H1 (cell line): ENCODE data around the gene SLC39A11. TPM values are rescaled to one million over a fixed set of nuclear protein-coding genes. Genes with fewer than 3 reads are reported as not detected.

ENCODE experiments used
- CTCF ChIA-PET: fragments of 300-600 bp; sonication (Branson Sonifier 250); formaldehyde crosslinking; loops from one replicate; lab custom pipeline; 2021; ENCODE audit not compliant: partially characterized antibody; lab: Charles Lee
- POLR2A ChIA-PET: fragments of 300-600 bp; sonication (Branson Sonifier 250); formaldehyde crosslinking; loops from one replicate; lab custom pipeline; 2021; ENCODE audit warnings: inconsistent platforms; ENCODE audit not compliant: partially characterized antibody; lab: Charles Lee
- DNase-seq, 2 experiments: peaks; one replicate each; pipeline versions ENCODE4 v3.0.0 to v3.0.0-alpha.2; 2010 to 2022; ENCODE audit warnings: low spot score in 2 of 2, low read depth in 1 of 2, mixed read lengths in 1 of 2
- FAIRE-seq: peaks from 2 replicates; lab custom pipeline; 2011; peaks lifted over from hg19 to GRCh38; lab: Jason Lieb, UNC
- H2AFZ ChIP-seq: 2 replicates; pipeline ENCODE4 v1.8.1; 2012; ENCODE audit warnings: low read length, inconsistent platforms
- H2AK5ac ChIP-seq: 2 replicates; pipeline ENCODE4 v1.6.1; 2013; ENCODE audit warnings: low read depth, low read length
- H2BK120ac ChIP-seq: replicated peaks from 2 replicates; pipeline ENCODE3; 2013; ENCODE audit warnings: low read depth, low read length, inconsistent platforms
- H2BK12ac ChIP-seq: 2 replicates; pipeline ENCODE4 v1.6.1; 2013; ENCODE audit warnings: low read depth, low read length
- H2BK15ac ChIP-seq: 2 replicates; pipeline ENCODE4 v1.6.1; 2013; ENCODE audit warnings: low read length
- H2BK20ac ChIP-seq: 2 replicates; pipeline ENCODE4 v1.6.1; 2013; ENCODE audit warnings: low read length
- H2BK5ac ChIP-seq: 2 replicates; pipeline ENCODE4 v1.6.1; 2013; ENCODE audit warnings: low read depth, low read length
- H3K14ac ChIP-seq: 2 replicates; pipeline ENCODE4 v1.6.1; 2013; ENCODE audit warnings: inconsistent platforms; ENCODE audit not compliant: insufficient read length
- H3K18ac ChIP-seq: 2 replicates; pipeline ENCODE4 v1.6.1; 2013; ENCODE audit warnings: low read length; ENCODE audit errors: extremely low read depth
- H3K23ac ChIP-seq: 2 replicates; pipeline ENCODE4 v1.6.1; 2013; ENCODE audit warnings: inconsistent platforms; ENCODE audit not compliant: insufficient read length
- H3K23me2 ChIP-seq: 2 replicates; pipeline ENCODE4 v1.6.1; 2013; ENCODE audit warnings: low read depth, low read length
- H3K27ac ChIP-seq: 2 replicates; pipeline ENCODE4 v1.6.1; 2011; ENCODE audit warnings: low read depth, low read length, inconsistent platforms
- H3K27me3 ChIP-seq, 4 experiments: replicated peaks in 1 of 4; 1 replicate in 1 of 4; 2 replicates in 3 of 4; pipeline versions ENCODE4 v1.6.1 to v1.8.1; 2011 to 2013; ENCODE audit warnings: low read length in 3 of 4, mild to moderate bottlenecking in 3 of 4, inconsistent platforms in 2 of 4, mixed read lengths in 2 of 4, moderate library complexity in 1 of 4; ENCODE audit not compliant: control insufficient read depth in 3 of 4, insufficient read depth in 3 of 4; ENCODE audit errors: extremely low read depth in 1 of 4
- H3K36me3 ChIP-seq, 4 experiments: 2 replicates each; pipeline versions ENCODE4 v1.6.1 to v1.8.1; 2011 to 2013; ENCODE audit warnings: mild to moderate bottlenecking in 4 of 4, low read length in 3 of 4, moderate library complexity in 2 of 4, control low read depth in 1 of 4, inconsistent platforms in 1 of 4; ENCODE audit not compliant: insufficient read depth in 4 of 4, control insufficient read depth in 2 of 4
- H3K4ac ChIP-seq: replicated peaks from 2 replicates; pipeline ENCODE3; 2013; ENCODE audit warnings: low read length, low read depth, mixed read lengths, inconsistent platforms; ENCODE audit not compliant: insufficient read length
- H3K4me1 ChIP-seq, 4 experiments: replicated peaks in 1 of 4; 1 replicate in 1 of 4; 2 replicates in 3 of 4; pipeline versions ENCODE4 v1.6.1 to v1.8.1; 2011 to 2013; ENCODE audit warnings: low read length in 3 of 4, inconsistent platforms in 2 of 4, mixed read lengths in 1 of 4; ENCODE audit not compliant: insufficient read depth in 4 of 4, control insufficient read depth in 3 of 4
- H3K4me2 ChIP-seq, 2 experiments: 2 replicates each; pipeline versions ENCODE4 v1.6.1 to v1.8.1; 2011 to 2013; ENCODE audit warnings: low read depth in 2 of 2, low read length in 2 of 2, control low read depth in 1 of 2, inconsistent platforms in 1 of 2, mild to moderate bottlenecking in 1 of 2; ENCODE audit not compliant: insufficient read depth in 1 of 2
- H3K4me3 ChIP-seq, 4 experiments: fragments of 200-600, 300-600 bp in 1 of 4; sonication (generic), shearing (Covaris generic), sonication (Bioruptor Twin) in 1 of 4; 2 replicates each; pipeline versions ENCODE4 v1.5.1 to v1.8.1; 2011 to 2016; ENCODE audit warnings: low read length in 4 of 4, low read depth in 3 of 4, control low read depth in 2 of 4, inconsistent platforms in 2 of 4, mild to moderate bottlenecking in 2 of 4, mixed read lengths in 1 of 4, moderate library complexity in 1 of 4; ENCODE audit not compliant: insufficient read depth in 2 of 4; ENCODE audit errors: extremely low read depth in 1 of 4
- H3K56ac ChIP-seq: replicated peaks from 2 replicates; pipeline ENCODE3; 2013; ENCODE audit warnings: low read depth, mild to moderate bottlenecking, mixed read lengths, low read length, inconsistent platforms; ENCODE audit not compliant: insufficient read length
- H3K79me1 ChIP-seq: 2 replicates; pipeline ENCODE4 v1.6.1; 2013; ENCODE audit warnings: low read depth, low read length, control low read depth
- H3K79me2 ChIP-seq, 2 experiments: 2 replicates each; pipeline versions ENCODE4 v1.6.1 to v1.8.1; 2012 to 2013; ENCODE audit warnings: low read length in 2 of 2, mild to moderate bottlenecking in 2 of 2, inconsistent platforms in 1 of 2; ENCODE audit not compliant: insufficient read depth in 2 of 2, control insufficient read depth in 1 of 2
- H3K9ac ChIP-seq, 4 experiments: replicated peaks in 1 of 4; 1 replicate in 1 of 4; 2 replicates in 3 of 4; pipeline versions ENCODE4 v1.6.1 to v1.8.1; 2011 to 2013; ENCODE audit warnings: low read depth in 3 of 4, low read length in 3 of 4, control low read depth in 2 of 4, mild to moderate bottlenecking in 2 of 4, moderate library complexity in 2 of 4, inconsistent platforms in 1 of 4; ENCODE audit errors: extremely low read depth in 1 of 4
- H3K9me3 ChIP-seq, 2 experiments: 2 replicates each; pipeline versions ENCODE4 v1.6.1 to v1.8.1; 2012 to 2013; ENCODE audit warnings: mild to moderate bottlenecking in 2 of 2, moderate library complexity in 2 of 2, control low read depth in 1 of 2, inconsistent platforms in 1 of 2, low read depth in 1 of 2, low read length in 1 of 2, mixed read lengths in 1 of 2; ENCODE audit not compliant: insufficient read depth in 2 of 2
- H4K20me1 ChIP-seq, 2 experiments: replicated peaks in 1 of 2; 2 replicates each; pipeline versions ENCODE3 to v1.8.1; 2011 to 2013; ENCODE audit warnings: inconsistent platforms in 2 of 2, low read length in 2 of 2, mild to moderate bottlenecking in 1 of 2; ENCODE audit not compliant: insufficient read depth in 2 of 2, control insufficient read depth in 1 of 2
- H4K5ac ChIP-seq: 2 replicates; pipeline ENCODE4 v1.6.1; 2013; ENCODE audit warnings: low read length, low read depth, mixed read lengths, inconsistent platforms; ENCODE audit not compliant: insufficient read length
- H4K8ac ChIP-seq: 2 replicates; pipeline ENCODE4 v1.8.0; 2013; ENCODE audit warnings: mild to moderate bottlenecking, moderate library complexity, low read length, inconsistent platforms; ENCODE audit not compliant: insufficient read depth; ENCODE audit errors: extremely low read depth
- H4K91ac ChIP-seq: replicated peaks from 2 replicates; pipeline ENCODE3; 2013; ENCODE audit warnings: low read length, mixed read lengths, inconsistent platforms; ENCODE audit not compliant: insufficient read length
- BRCA1 ChIP-seq: IDR thresholded peaks from 2 replicates; pipeline ENCODE4 v1.6.1; 2012; ENCODE audit warnings: low read depth, low read length, improper control_type of control experiment
- EZH2 ChIP-seq: fragments of 200-600 bp; sonication (generic); IDR thresholded peaks from 2 replicates; pipeline ENCODE4 v1.7.1; 2012; ENCODE audit warnings: low read depth, mild to moderate bottlenecking, moderate library complexity, low read length, inconsistent platforms; ENCODE audit not compliant: severe bottlenecking
- FOSL1 ChIP-seq: IDR thresholded peaks from 2 replicates; pipeline ENCODE4 v1.6.1; 2011; ENCODE audit warnings: mild to moderate bottlenecking, low read depth, low read length, moderate library complexity; ENCODE audit not compliant: insufficient read depth
- SP4 ChIP-seq: IDR thresholded peaks from 2 replicates; pipeline ENCODE4 v1.6.1; 2012; ENCODE audit warnings: low read length, inconsistent platforms
- WGBS, 2 experiments: shearing (Covaris generic) in 1 of 2; methylation state at CpG; one replicate each; pipeline versions ENCODE4 v1.1.6 to v1.1.7; 2013 to 2015; ENCODE audit warnings: low lambda C conversion rate in 2 of 2, mixed read lengths in 2 of 2, inconsistent platforms in 1 of 2, low coverage in 1 of 2, missing lambda C conversion rate in 1 of 2; ENCODE audit not compliant: insufficient replicate concordance in 2 of 2, insufficient coverage in 1 of 2, insufficient read length in 1 of 2; ENCODE audit errors: extremely low coverage in 1 of 2, missing lambda C conversion rate in 1 of 2; 5-methylcytosine and 5-hydroxymethylcytosine counted together
- polyA plus RNA-seq, 7 experiments: library from polyadenylated mRNA; depleted of rRNA in 3 of 7; stranded (reverse) in 5 of 7; unstranded in 2 of 7; fragments of >200 nt in 5 of 7; fragments of 200-250 nt in 2 of 7; gene quantifications; 1 replicate in 5 of 7; 2 replicates in 1 of 7; 4 replicates in 1 of 7; pipeline versions ENCODE4 v1.2.1 to v1.2.3, GENCODE V29; 2011 to 2013; ENCODE audit warnings: missing spikeins in 2 of 7, mixed read lengths in 2 of 7
- total RNA-seq: library from RNA; stranded (reverse); fragmentation: NEBNext Ultra II Directional; extraction: Animal tissue kit (Norgen Biotek cat#: 25700); gene quantifications from 2 replicates; pipeline ENCODE4 v1.2.1, GENCODE V29; 2021

SLC39A11 gene
- total and polyA plus RNA-seq, 2 of the 8 experiments (the other 6 are each of a cell fraction or from before 2014, with no cell fraction given): 12.2 to 19.6 TPM

- Histone ChIP-seq H3K14ac (no peak overlapping the region), H2BK20ac (no peak overlapping the region), H2AFZ (no peak overlapping the region), H3K27ac (no peak overlapping the region), H3K4me2 (no peak overlapping the region), H3K18ac (no peak overlapping the region), H4K5ac (no peak overlapping the region), H3K4me3 (no peak overlapping the region), H3K36me3 (no peaks in the 10 kb centered on the region), H3K79me2 (no peaks in the 10 kb centered on the region), H3K23me2 (no peaks in the 10 kb centered on the region), H4K8ac (no peak overlapping the region), H4K91ac (no peak overlapping the region), H3K4me1 (no peaks in the 10 kb centered on the region), H3K9me3 (no peaks in the 10 kb centered on the region), H3K79me1 (no peaks in the 10 kb centered on the region), H2BK5ac (no peak overlapping the region), H2BK12ac (no peak overlapping the region), H3K56ac (no peak overlapping the region), H2BK120ac (no peak overlapping the region), H3K27me3 (no peaks in the 10 kb centered on the region), H3K23ac (no peak overlapping the region), H2BK15ac (no peak overlapping the region), H3K4ac (no peak overlapping the region), H2AK5ac (no peak overlapping the region), H4K20me1 (no peaks in the 10 kb centered on the region), H3K9ac (no peak overlapping the region)
- no peak for DNase-seq
- WGBS, 2 experiments: 71% methylated on average over 5 of the region's 5 CpGs; no CpG with 5 or more reads in 1 of the 2 experiments
- POLR2A ChIA-PET: no interaction called here
- CTCF ChIA-PET: interaction anchor here (1.0 kb wide), 1 partner anchor 9 kb away, joined by 3 read pairs; no protein-coding TSS in a partner anchor
- peak; percentile 13 for FAIRE-seq
- TF ChIP-seq BRCA1 (no peak), EZH2 (no peak), FOSL1 (no peak), SP4 (no peak)
Measured at GRCh38 chr17:73042225-73042624, 50.3 kb downstream of the SLC39A11 start.
